GM21367 (cell line): Measurements from ENCODE around the gene NLRP5.

ENCODE experiments used
- ATAC-seq: cut with Tn5 transposase; IDR thresholded peaks from one replicate; pipeline ENCODE4 v1.9.1; 2021; ENCODE audit not compliant: unreplicated experiment

The NLRP5 gene

GRCh38 chr19:56071151-56071550 is 84.6 kb downstream of the NLRP5 start:
- no peak for ATAC-seq

- no peak for ATAC-seq
Measured at GRCh38 chr19:56076498-56076897, 89.9 kb downstream of the NLRP5 start.

- ATAC-seq = no peak
Measured at GRCh38 chr19:56079609-56080008, 93.0 kb downstream of the NLRP5 start.

- ATAC-seq = no peak
Measured at GRCh38 chr19:56080669-56081401, 94.3 kb downstream of the NLRP5 start.

GRCh38 chr19:56083668-56084067 is 97.1 kb downstream of the NLRP5 start:
- no peak for ATAC-seq

- no peak for ATAC-seq
Measured at GRCh38 chr19:56084835-56085536, 98.4 kb downstream of the NLRP5 start.

- no peak for ATAC-seq
Measured at GRCh38 chr19:56085571-56086275, 99.1 kb downstream of the NLRP5 start.

- ATAC-seq = no peak
Measured at GRCh38 chr19:56086671-56087430, 100.3 kb downstream of the NLRP5 start.

- ATAC-seq = no peak
Measured at GRCh38 chr19:56087647-56088496, 101.3 kb downstream of the NLRP5 start.

- ATAC-seq = no peak
Measured at GRCh38 chr19:56088497-56089215, 102.1 kb downstream of the NLRP5 start.

- ATAC-seq = no peak
Measured at GRCh38 chr19:56089344-56089743, 102.8 kb downstream of the NLRP5 start.

GRCh38 chr19:56091066-56091490 is 104.5 kb downstream of the NLRP5 start:
- no peak for ATAC-seq

GRCh38 chr19:56091751-56092546 is 105.4 kb downstream of the NLRP5 start:
- ATAC-seq = no peak

GRCh38 chr19:56092685-56093631 is 106.4 kb downstream of the NLRP5 start:
- ATAC-seq = no peak

GRCh38 chr19:56094449-56094848 is 107.9 kb downstream of the NLRP5 start:
- no peak for ATAC-seq

- ATAC-seq = no peak
Measured at GRCh38 chr19:56096665-56097064, 110.1 kb downstream of the NLRP5 start.

- no peak for ATAC-seq
Measured at GRCh38 chr19:56097306-56097705, 110.7 kb downstream of the NLRP5 start.

GRCh38 chr19:56097776-56098175 is 111.2 kb downstream of the NLRP5 start:
- ATAC-seq = no peak
